SK-MEL-5 (cell line): ENCODE measurements around the gene TP53I11. TPM values are rescaled to one million over a fixed set of nuclear protein-coding genes. Genes with fewer than 3 reads are reported as not detected.

Experiments used
- DNase-seq: peaks from one replicate; pipeline ENCODE4 v3.0.0-alpha.2; 2016; ENCODE audit warnings: low read depth, low spot score
- in situ Hi-C: cut with HindIII; loops from 2 replicates; pipeline ENCODE4 v1.10.0; 2016; ENCODE audit warnings: low sequenced_read_pairs, high pct_unique_total_duplicates, low pct_unique_long_range_greater_than_20kb
- total RNA-seq: library from RNA; depleted of rRNA; stranded (reverse); fragments of >200 nt; shearing (Covaris generic); gene quantifications from 2 replicates; pipeline ENCODE4 v1.2.3, GENCODE V29; 2014

Gene TP53I11
- total RNA-seq, 1 experiment from 2014 or later, result 3.2 TPM

DNA sequence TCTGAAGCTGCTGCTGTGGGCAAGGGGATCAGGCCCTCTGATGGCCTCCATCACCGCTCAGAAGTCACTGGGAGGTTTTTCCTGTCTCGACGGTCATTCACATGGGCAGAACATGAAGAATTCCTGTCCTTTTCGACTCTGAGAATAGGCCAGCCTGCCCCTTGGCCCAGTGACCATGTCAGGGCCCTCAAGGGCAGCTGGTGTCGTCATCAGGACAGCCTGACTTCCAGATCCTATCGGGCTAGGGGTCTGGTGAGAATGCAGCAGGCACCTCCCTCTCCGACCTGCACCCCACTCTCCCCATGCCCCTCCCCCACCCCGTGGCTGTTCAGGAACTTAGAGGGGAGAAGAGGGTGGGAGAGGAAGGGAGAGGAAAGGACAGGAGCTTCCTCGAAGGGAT, 3.6 kb downstream of the TP53I11 start:
- in situ Hi-C loops, result no loop called here
- DNase-seq, result no peak

DNA sequence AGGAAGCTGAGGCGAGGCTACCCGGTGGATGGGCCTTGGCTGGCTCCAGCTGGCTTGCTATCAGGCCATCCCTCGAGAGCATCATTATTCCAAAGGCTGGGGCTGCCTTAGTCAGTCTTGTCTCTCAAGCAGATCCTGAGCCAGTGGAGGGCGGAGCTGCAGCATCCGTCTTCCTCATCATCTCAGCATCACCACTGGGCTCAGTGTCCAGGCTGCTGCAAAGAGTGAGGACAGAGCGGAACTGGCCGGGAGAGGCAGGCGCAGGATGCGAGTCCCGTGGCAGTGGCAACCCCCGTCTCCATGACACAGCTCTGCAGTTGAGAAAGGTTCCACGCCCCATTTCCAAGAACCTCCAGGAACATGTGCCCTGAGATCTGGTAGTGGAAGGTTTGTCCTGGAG, 4.4 kb downstream of the TP53I11 start:
- no peak for DNase-seq
- in situ Hi-C loops, result no loop called here

GRCh38 chr11:44945666-44946065, 5.0 kb downstream of the TP53I11 start:
- no peak for DNase-seq
- in situ Hi-C loops, result no loop called here

- in situ Hi-C loops, result no loop called here
- no peak for DNase-seq
These were observed 5.8 kb downstream of the TP53I11 start for GRCh38 chr11:44944853-44945235.

DNA sequence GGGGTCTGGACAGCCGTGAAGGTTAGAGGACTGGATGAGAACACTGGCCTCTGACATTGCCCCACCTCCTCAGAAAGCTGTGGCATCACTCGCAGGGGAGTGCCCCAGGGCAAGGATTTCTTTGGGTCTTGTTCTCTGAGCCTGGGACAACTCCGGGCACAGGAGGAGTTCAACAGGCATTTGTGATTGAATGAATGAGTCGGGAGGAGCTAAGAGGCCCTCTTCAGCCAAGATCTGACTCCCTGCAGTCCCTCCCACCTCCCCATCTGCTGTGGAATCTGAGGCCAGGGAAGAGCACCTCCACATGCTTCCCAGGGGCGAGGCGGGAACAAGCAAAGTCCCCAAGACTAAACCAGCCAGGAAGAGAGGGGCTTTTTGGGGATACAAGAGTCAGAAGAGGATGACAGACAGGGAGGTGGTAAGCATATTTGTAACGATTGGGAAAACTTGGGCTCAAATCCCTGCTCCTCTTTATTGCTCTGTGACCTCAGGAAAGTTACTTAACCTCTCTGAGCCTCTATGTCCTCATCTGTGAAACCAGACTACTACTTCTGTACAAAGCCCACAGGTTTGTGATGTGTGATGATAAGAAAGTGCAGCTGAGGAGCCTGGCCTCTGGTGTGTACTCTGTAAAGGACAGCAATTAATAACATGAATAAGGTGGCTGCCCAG, 6.4 kb downstream of the TP53I11 start:
- no peak for DNase-seq
- in situ Hi-C loops, result no loop called here

DNA sequence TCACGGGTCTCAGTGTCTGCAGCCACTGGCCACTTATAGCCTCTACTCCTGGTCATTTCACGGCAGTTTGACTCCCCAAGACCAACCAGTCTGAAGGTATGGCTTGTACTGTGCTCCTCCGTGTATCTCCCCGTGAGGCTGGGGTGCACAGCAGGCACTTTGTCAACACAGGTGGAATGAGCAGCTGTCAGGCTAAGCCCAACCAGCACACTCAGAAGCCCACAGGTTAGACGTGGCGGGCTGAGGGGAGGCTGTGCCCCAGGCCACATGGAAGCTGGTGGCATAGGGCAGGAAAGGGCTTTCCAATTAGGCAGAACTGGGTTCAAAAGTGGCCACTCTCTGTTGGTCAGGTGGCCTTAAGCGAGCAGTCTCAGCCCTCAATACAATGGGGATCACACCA, 7.0 kb downstream of the TP53I11 start:
- DNase-seq, result no peak
- in situ Hi-C loops, result no loop called here

DNA sequence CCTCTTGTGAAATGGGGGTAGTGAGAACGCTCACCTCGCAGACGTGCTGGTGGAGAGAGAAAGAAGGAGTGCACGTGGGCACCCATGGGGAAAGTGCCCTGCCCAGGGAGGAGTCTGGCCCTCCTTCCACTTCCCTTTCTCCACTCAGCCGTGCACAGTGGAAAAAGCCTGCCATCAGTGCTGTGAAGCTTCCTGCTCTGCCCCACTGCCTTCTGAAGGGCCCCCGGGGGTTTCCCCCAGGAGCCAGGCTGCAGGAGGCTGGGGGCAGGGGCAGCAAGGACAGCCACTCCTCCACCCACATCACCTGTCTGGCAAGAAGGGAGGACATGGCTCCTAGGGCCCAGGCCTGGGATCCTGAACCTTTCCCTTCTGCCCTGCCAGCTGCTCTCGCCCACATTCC, 7.6 kb downstream of the TP53I11 start:
- in situ Hi-C loops, result no loop called here
- no peak for DNase-seq

DNA sequence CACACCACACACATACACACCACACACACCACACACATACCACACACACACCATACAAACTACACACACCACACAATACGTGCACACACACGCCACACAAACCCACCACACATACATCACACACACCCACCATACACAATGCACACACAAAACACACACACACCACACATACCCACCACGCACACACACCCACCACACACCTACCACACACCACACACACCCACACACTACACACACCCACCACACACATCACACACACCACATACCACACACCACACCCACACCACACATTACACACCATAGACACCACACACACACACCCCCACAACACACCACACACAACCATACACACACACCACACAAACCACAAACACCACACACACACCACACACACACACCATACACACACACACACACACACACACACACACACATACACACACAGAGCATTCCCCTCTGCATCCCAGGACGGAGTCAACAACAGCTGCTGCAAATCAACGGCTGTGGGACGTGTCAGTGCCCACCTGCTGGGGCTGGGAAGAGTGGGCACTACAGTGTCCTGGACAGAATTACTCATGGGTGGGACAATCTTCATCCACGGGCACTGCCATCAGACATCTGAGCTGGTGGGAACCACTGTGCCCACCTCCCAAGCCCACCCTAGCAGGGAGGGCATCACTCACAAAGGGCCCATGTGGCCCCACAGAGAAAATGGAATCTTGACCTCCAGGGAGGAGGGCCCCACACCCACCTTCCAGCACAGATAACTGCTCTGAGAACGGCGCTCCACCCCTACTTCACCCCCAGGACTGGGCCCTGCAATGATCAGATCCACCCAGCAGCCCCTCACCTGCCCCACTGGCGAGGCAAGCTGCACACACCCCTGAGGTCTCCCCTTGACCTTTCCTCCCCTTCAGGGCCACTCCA, 8.4 kb downstream of the TP53I11 start:
- in situ Hi-C loops, result no loop called here
- no peak for DNase-seq

- DNase-seq, result no peak
- in situ Hi-C loops, result no loop called here
These were observed 9.2 kb downstream of the TP53I11 start for GRCh38 chr11:44941259-44942021.

DNA sequence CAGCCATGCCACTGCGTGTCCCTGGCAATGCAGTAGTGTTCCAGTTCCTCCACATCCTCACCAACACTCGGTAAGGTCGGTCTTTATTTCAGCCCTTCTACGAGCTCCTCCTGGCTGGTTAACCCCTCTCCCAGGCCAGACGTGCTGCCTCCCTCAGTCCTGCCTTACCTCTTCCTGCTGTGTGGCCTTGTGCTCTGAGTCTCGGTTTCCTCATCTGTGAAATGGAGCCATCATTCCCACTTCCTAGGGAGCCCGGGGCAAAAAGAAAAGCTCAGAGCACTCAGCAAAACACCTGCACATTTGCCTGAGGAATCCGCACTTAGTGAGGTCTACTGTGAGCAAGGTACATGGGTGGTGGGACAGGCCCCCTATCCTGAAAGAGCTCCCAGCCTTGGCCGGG, 9.8 kb downstream of the TP53I11 start:
- in situ Hi-C loops, result no loop called here
- no peak for DNase-seq

DNA sequence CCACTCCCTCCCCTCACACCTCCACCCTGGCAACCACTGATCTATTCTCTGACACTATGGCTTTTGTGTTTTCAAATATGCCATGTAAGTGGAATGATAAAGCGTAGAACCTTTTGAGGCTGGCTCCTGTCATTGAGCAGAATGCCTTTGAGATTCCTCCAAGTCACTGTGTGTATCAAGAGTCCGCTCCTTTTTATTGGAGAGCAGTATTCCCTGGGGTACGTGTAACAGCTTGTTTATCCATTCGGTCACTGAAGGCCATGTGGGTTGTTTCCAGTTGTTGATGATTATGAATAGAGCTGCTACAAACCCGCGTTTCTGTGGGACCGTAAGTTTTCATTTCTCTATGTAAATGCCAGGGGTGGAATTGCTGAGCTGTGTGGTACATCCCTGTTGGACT, 10.3 kb downstream of the TP53I11 start:
- no peak for DNase-seq
- in situ Hi-C loops, result no loop called here

GRCh38 chr11:44939673-44940395, 10.8 kb downstream of the TP53I11 start:
- in situ Hi-C loops, result no loop called here
- peak; percentile 31 for DNase-seq

DNA sequence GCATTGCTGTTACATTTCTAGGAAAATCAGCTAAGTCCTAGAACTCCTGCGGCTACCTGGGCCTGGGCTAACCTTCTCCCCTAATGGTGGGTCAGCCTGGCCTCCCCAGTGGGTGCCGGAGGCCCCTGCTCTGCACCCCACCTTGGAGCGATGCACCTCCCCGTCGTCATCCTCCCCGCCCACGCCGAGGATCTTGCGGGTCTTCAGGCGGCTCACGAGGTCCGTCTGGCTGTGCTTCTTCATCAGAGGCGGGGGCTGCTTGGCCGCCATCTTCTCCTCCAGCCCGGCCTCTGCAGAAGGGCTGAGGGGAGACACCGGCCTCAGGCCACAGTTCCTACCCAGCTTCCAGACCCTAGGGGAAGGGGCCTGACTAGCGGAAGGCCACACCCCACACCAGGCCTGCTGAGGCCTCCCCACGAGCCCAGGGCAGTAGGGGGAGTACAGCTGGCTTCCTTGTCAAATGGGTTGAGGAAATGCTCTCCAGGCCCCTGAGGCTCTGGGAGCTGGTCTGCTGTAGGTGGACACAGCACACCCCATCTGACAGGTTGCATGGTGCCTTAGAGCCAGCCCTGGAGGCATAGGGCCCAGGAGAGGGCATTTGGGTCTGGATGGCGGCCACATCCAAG, 12.5 kb downstream of the TP53I11 start:
- no peak for DNase-seq
- in situ Hi-C loops, result no loop called here

DNA sequence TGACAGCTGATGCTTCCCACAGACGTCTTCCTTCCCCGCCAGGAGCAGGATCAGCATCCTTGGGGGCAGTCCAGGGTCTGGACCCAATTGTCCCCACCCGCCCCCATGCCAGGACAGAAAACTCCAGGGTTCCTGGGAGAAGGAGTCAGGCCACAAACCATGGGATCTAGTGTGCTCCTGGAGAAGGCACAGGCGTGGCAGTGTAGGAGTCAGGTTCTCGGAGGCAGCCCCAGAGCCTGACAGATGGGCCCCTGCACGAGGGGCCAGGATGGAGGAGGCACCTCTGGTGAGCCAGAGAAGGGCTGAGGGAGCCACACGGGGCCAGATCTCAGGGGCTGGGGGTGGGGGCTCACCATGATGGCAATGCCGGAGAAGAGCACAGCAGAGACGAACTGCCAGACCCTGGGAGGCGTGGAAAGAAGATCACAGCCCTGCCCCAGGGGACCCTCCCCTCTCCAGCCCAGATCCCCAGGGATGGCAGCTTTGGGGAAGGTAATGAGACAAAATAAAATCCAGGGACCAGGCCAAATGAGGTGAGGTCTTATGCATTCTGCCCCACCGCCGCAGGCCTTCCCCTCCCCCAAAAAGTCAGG, 13.6 kb downstream of the TP53I11 start:
- in situ Hi-C loops, result no loop called here
- no peak for DNase-seq

GRCh38 chr11:44936525-44936924, 14.2 kb downstream of the TP53I11 start:
- peak; percentile 82 for DNase-seq
- in situ Hi-C loops, result no loop called here

DNA sequence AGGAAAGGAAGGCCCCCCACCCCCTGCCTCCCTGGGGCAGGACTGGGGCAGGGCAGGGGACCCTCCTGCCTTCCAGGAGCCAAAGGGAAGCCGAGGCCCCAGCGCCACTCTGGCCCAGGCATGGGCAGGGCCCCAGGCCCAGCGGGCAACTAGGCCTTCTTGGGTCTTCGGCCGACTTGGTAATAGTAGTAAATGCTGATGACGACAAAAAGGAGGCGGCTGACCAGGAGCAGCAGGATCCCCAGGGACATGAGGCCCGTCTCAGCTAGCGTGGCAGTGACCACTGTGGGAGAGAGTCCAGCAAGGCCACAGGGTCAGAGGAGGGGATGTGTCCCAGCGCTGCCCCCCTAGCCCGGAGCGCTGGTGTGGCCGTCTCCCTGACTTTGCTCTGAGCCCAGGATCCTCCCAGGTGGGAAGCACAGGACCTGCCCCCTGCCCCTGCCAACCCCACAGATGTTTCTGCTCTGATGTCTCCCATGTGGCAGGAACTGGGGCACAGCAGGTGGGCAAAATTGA, 15.9 kb downstream of the TP53I11 start:
- no peak for DNase-seq
- in situ Hi-C loops, result no loop called here

DNA sequence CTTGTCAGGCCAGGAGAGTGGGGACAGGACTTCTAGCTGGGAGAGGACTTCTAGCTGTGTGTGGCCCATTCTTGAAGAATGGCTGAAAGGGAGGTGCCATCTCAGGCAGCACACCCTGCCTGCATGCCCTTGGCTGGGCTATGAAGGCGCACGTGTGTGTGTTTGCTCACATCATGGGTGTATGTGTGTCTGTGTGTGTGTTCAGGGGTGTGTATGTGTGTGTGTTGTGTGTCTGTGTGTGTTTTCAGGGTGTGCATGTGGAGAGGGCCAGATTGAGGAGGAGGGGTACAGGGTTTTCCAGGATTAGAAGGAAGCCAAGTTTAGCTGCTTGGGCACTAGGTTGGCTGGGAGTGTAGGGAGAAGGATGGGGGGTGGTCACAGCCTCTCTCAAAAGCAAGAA, 16.6 kb downstream of the TP53I11 start:
- in situ Hi-C loops, result no loop called here
- DNase-seq, result no peak
